Heart left ventricle (tissue), 16 donors: Measurements from ENCODE around the gene SPIN2B. TPM values are rescaled to one million over a fixed set of nuclear protein-coding genes. Genes with fewer than 3 reads are reported as not detected.

Experiments used
- ATAC-seq, 4 donors: fragments of 200-7000 bp; cut with Tn5 transposase; one replicate each; pipeline ENCODE4 v1.9.1; 2020 to 2022; ENCODE audit warnings: moderate library complexity in 4 of 4, mild to moderate bottlenecking in 3 of 4, moderate number of reproducible peaks in 1 of 4
- DNase-seq, 5 donors: peaks; one replicate each; pipeline ENCODE4 v3.0.0-alpha.2; 2020
- H3K27ac ChIP-seq, 12 donors: fragments of 200-600 bp; sonication (generic) in 4 of 12; one replicate each; pipeline versions ENCODE4 v1.5.0 to v1.8.0; 2016 to 2022; ENCODE audit warnings: mild to moderate bottlenecking in 2 of 12
- H3K27me3 ChIP-seq, 9 donors: fragments of 200-600 bp; sonication (generic) in 2 of 9; one replicate each; pipeline versions ENCODE4 v1.5.1 to v1.8.0; 2016 to 2022; ENCODE audit warnings: mild to moderate bottlenecking in 3 of 9
- H3K36me3 ChIP-seq, 9 donors: fragments of 200-600 bp; sonication (generic) in 2 of 9; one replicate each; pipeline versions ENCODE4 v1.5.0 to v1.8.0; 2018 to 2022; ENCODE audit warnings: mild to moderate bottlenecking in 2 of 9
- H3K4me1 ChIP-seq, 12 donors: fragments of 200-600 bp; sonication (generic) in 4 of 12; one replicate each; pipeline versions ENCODE4 v1.5.0 to v1.8.0; 2016 to 2022; ENCODE audit warnings: mild to moderate bottlenecking in 3 of 12
- H3K4me3 ChIP-seq, 12 donors: fragments of 200-600 bp; sonication (generic) in 4 of 12; one replicate each; pipeline versions ENCODE4 v1.5.0 to v1.8.0; 2017 to 2022; ENCODE audit warnings: mild to moderate bottlenecking in 9 of 12, moderate library complexity in 4 of 12
- H3K9me3 ChIP-seq, 12 donors: fragments of 200-600 bp; sonication (generic) in 4 of 12; one replicate each; pipeline versions ENCODE4 v1.5.0 to v1.8.0; 2016 to 2022; ENCODE audit warnings: mild to moderate bottlenecking in 1 of 12
- POLR2A ChIP-seq, 2 donors: fragments of 450-650 bp; IDR thresholded peaks; one replicate each; pipeline ENCODE4 v1.6.1; 2017; ENCODE audit warnings: antibody characterized with exemption in 2 of 2, mild to moderate bottlenecking in 2 of 2, moderate library complexity in 2 of 2
- WGBS, 4 donors: extraction: QIAGEN DNeasy Blood & Tissue Kit in 2 of 4; methylation state at CpG; one replicate each; pipeline versions ENCODE4 v1.1.5 to v1.1.7; 2013 to 2018; 5-methylcytosine and 5-hydroxymethylcytosine counted together
- intact Hi-C, 10 donors: fragments of 100-400 bp; cut with DNase I; formaldehyde crosslinking; loops; one replicate each; pipeline versions ENCODE4 v1.11.1 to v1.14.2; 2022
- polyA plus RNA-seq, 2 donors: library from polyadenylated mRNA; stranded (reverse); fragments of 200-250 nt; gene quantifications; one replicate each; pipeline ENCODE4 v1.2.3, GENCODE V29; 2013
- total RNA-seq, 9 donors: library from RNA; depleted of rRNA in 2 of 9; stranded (reverse); fragments of >200 nt in 2 of 9; fragmentation: NEBNext Ultra II Directional in 3 of 9; extraction: Animal tissue kit (Norgen Biotek cat#: 25700) in 3 of 9; gene quantifications; one replicate each; pipeline versions ENCODE4 v1.1.0 to v1.2.4, GENCODE V29; 2016 to 2023
- TF ChIP-seq, protein P1 (sequence below), 12 donors: fragments of 200-600 bp; sonication (generic) in 4 of 12; IDR thresholded peaks; one replicate each; pipeline versions ENCODE4 v1.5.0 to v1.8.0; 2018 to 2022; ENCODE audit warnings: antibody characterized with exemption in 12 of 12, mild to moderate bottlenecking in 5 of 12
- donor health status: ischemic (EF 13 %, LVEDD 7.1; RV severe dilation, severe dysfunction).
- donor health status: healthy with polysubstance abuse.
- donor health status: DM: no; HTN: yes; CAD: no.
- donor health status: DM: no; HTN: no; CAD: no.
- donor health status: ischemic (EF 25% LVEDD 6.9; RV normal size, moderate dysfunction).
- donor health status: ischemic (EF 25% LVEDD 5.7; RV mildly dilated, moderate dysfunction).
- donor health status: healthy.
- donor health status: DM: yes; HTN: yes; CAD: no.
- donor health status: ischemic (EF 35%, LVEDD 5.7; RV mildly dilated, moderate dysfunction).
- donor health status: nonischemic (EF 11% LVEDD 7.7; RV severe dilation, severe dysfunction).
- donor health status: DM: yes; HTN: yes; CAD: no.
- donor health status: PGD.
- donor health status: ischemic (EF 29% LVEDD 5.4; RV normal size, mild dysfunction).
- donor health status: nonischemic (EF 23%, LVEDD 6.1; RV moderate dilation, normal function).

The SPIN2B gene
- total and polyA plus RNA-seq, 11 donors = 6.1 to 11.2 (median 7.8) TPM

DNA sequence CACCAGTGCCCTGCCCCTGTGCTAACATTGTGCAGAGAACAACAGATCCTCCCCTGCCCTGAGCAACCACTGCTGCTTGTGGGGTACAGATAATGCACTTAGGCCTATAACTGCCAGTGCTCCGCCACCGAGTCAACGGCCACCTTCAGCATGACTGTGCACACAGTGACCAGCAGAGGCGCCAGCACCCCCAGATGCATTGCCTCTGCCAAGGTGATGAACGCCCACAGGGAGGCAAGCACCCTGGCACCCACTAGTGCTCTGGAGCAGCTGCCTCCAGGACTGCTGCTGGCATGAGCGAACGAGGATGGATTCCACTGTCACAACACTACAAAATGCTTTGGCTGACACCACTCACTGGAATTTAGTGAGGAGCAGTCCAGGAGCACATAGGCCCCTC lies 38.2 kb downstream of the SPIN2B start:
- no peak overlapping the region for H3K4me3 ChIP-seq
- H3K4me1 ChIP-seq = no peaks in the 10 kb centered on the region
- no peaks in the 10 kb centered on the region for H3K36me3 ChIP-seq
- H3K27ac ChIP-seq = no peak overlapping the region
- no peak for TF ChIP-seq POLR2A (IDR thresholded peaks at IDR 0.05)
- TF ChIP-seq, protein P1, sequence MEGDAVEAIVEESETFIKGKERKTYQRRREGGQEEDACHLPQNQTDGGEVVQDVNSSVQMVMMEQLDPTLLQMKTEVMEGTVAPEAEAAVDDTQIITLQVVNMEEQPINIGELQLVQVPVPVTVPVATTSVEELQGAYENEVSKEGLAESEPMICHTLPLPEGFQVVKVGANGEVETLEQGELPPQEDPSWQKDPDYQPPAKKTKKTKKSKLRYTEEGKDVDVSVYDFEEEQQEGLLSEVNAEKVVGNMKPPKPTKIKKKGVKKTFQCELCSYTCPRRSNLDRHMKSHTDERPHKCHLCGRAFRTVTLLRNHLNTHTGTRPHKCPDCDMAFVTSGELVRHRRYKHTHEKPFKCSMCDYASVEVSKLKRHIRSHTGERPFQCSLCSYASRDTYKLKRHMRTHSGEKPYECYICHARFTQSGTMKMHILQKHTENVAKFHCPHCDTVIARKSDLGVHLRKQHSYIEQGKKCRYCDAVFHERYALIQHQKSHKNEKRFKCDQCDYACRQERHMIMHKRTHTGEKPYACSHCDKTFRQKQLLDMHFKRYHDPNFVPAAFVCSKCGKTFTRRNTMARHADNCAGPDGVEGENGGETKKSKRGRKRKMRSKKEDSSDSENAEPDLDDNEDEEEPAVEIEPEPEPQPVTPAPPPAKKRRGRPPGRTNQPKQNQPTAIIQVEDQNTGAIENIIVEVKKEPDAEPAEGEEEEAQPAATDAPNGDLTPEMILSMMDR (IDR thresholded peaks at IDR 0.05) = no peak
- no peaks in the 10 kb centered on the region for H3K27me3 ChIP-seq
- intact Hi-C loops = no loop called here
- peaks cover 0 to 17% (median 0%) of the 10 kb centered on the region in 12 donors for H3K9me3 ChIP-seq
- ATAC-seq (no peak), DNase-seq (no peak)
- WGBS, 4 donors = 76 to 96% (median 89%) methylated on average over 5 to 7 of the region's 7 CpGs

- ATAC-seq (no peak), DNase-seq (no peak)
- Histone ChIP-seq H3K27me3 (peaks cover 0 to 32% (median 0%) of the 10 kb centered on the region in 9 donors), H3K9me3 (peaks cover 0 to 6% (median 0%) of the 10 kb centered on the region in 12 donors), H3K4me1 (no peaks in the 10 kb centered on the region), H3K27ac (no peak overlapping the region), H3K36me3 (no peaks in the 10 kb centered on the region), H3K4me3 (no peak overlapping the region)
- intact Hi-C loops = no loop called here
- 71 to 100% (median 88%) methylated on average over 4 of the region's 4 CpGs for WGBS, 4 donors
- TF ChIP-seq POLR2A (IDR thresholded peaks at IDR 0.05) = no peak
- TF ChIP-seq, protein P1 (IDR thresholded peaks at IDR 0.05) = no peak
Observed at GRCh38 chrX:57074458-57074857, 46.9 kb downstream of the SPIN2B start.

DNA sequence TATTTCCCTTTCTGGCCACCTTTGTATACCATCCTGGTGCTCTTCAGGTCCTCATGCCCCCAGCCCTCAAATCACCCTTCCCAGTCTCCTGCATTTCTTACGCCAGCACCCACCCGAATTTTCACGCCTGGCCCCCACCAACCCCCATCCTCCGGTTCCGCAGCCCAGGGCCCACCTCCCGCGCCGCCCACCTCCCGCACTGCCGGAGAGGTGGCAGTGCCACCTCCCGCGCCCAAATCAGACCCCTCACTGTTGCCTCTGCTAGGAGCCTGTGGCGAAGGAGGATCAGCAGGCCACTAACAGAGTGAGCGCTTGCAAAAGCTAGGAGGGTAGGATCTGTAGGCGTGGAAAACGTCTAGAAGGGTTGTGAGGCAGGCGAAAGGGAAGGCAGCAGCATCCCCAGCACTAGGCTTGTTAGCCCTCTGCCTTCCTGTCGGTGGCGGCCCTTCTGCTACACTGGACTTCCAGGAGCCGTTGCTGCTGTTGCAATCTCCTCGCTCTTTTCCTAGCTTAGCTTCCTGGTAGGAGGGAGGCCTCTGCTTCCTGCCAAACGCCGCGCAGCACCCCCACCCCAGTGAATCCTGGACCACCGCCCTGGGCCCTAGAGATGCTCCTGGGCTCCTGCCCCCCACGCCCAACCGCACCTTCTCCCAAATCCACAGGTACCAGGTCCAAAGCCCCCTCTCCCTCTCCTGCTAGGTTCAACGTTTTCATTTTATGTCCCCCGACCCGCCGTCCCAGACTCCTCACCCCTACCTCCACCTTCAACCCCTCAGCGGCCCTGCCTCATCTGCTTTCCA lies 51.0 kb downstream of the SPIN2B start:
- TF ChIP-seq POLR2A (IDR thresholded peaks at IDR 0.05) = no peak
- TF ChIP-seq, protein P1 (IDR thresholded peaks at IDR 0.05) = no peak
- Histone ChIP-seq H3K4me1 (no peaks in the 10 kb centered on the region), H3K4me3 (no peak overlapping the region), H3K27ac (no peak overlapping the region), H3K27me3 (peaks cover 0 to 31% (median 0%) of the 10 kb centered on the region in 9 donors), H3K9me3 (no peaks in the 10 kb centered on the region), H3K36me3 (no peaks in the 10 kb centered on the region)
- WGBS, 4 donors = 63 to 74% (median 70%) methylated on average over 29 to 32 of the region's 32 CpGs
- no peak for ATAC-seq
- intact Hi-C loops = no loop called here
- DNase-seq = no peak

Other genes with a start within 250 kb of the SPIN2B start
- 1 to 10 TPM; 1.6 to 6.0 (median 3.9) TPM for gene SPIN3, start 126.0 kb downstream of the SPIN2B start, total RNA-seq
- gene SPIN3, start 126.0 kb downstream of the SPIN2B start, polyA plus RNA-seq = 1 to 10 TPM; 2.5 to 2.9 TPM
- gene SPIN2A, start 15.8 kb upstream of the SPIN2B start, total RNA-seq = under 1 TPM in 7 of 9 donors, not detected in 2; 0.25 to 0.57 (median 0.37) TPM
- gene SPIN2A, start 15.8 kb upstream of the SPIN2B start, polyA plus RNA-seq = under 1 TPM; 0.08 to 0.53 TPM
- gene FAAH2, start 165.2 kb upstream of the SPIN2B start, total RNA-seq = 1 to 10 TPM in 2 of 9 donors, under 1 TPM in 3, not detected in 4; 0.23 to 1.6 (median 0.37) TPM
- gene FAAH2, start 165.2 kb upstream of the SPIN2B start, polyA plus RNA-seq = under 1 TPM; 0.10 to 0.80 TPM